Stimulated activated CD8-positive, alpha-beta memory T cell treated with anti-CD3 and anti-CD28 coated beads, Interleukin-7, amount 100 ng/mL, for 48 hours (primary cell): ENCODE data around the gene AMELY.
"Not testable (repeated sequence)": the region's sequence is repeated elsewhere in the genome, so short reads cannot be mapped to it uniquely, and the experiment has no call there.

Source experiments
- DNase-seq, 2 donors: peaks; one replicate each; pipeline ENCODE4 v3.0.0-alpha.2; 2020; ENCODE audit warnings: low read depth in 1 of 2; ENCODE audit errors: extremely low read depth in 1 of 2

Gene AMELY

GRCh38 chrY:6911253-6911881 is at the start of gene AMELY:
AMELY (minus strand) TSS chrY:6911752; CDS start chrY:6872608, 39,144 bp downstream.
- DNase-seq, result no peak

DNA sequence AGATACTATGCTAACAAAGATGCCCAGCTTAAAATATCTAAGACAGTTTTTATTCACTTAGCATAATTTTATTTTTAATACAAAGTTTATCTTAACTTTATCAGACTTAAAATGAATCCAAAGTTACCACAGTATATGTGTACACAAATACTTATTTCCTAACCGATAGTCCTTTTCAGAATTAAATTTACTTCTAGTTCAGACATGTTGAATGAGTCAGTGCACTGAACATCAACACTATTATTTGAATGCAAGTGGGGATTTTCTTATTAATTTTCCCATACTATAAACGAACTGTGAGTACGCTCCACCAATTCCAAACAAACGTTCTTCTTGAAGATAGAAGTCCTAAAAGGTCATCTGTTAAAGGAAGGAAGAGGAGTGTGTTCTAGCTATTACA is 38.4 kb upstream of the AMELY start:
- DNase-seq, result no peak

DNA sequence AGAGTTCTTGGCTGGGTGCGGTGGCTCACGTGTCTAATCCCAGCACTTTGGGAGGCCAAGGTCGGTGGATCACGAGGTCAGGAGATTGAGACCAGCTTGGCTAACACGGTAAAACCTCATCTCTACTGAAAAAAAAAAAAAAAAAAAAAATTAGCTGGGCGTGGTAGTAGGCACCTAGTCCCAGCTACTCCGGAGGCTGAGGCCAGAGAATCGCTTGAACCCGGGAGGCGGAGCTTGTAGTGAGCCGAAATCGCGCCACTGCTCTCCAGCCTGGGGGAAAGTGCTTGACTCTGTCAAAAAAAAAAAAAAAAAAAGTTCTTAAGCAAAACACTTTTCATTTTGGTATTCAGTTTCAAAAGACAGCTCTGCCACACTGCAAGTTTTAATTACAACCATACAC is 36.8 kb upstream of the AMELY start:
- DNase-seq, result no peak

DNA sequence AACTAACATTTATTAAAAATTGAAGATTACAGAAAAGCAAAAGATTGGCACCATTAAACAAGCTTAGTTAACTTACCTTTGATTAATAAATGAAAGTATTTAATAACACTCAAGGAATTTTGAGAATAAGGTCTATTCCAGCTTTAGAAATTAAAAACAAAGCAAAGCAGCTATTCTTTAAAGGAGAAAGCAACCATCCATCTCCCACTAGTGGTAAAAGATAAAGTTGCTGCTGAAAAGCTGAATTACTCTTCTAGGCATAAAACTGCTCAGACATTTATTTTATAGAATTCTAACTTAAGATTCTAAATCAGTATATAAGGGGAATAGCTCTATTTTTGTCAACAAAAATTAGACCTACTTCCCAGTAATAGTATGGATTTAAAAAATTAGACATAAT is 36.1 kb upstream of the AMELY start:
- no peak for DNase-seq

DNA sequence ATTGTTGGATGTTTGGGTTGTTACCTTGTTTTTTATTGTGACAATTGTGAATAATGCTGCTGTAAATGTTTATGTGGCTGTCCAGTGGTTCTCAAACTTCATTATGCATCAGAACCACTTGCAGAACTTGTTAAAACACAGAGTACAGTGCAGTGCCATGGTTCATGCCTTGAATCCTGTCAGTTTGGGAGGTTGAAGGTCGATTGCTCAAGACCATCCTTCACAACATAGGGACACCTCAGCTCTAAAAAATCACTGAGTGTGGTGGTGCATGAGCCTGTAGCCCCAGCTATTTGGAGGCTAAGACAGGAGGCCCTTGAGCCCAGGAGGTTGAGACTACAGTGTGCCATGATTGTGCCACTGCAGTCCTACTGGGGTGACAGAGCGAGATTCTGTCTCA is 23.9 kb upstream of the AMELY start:
- DNase-seq, result no peak

DNA sequence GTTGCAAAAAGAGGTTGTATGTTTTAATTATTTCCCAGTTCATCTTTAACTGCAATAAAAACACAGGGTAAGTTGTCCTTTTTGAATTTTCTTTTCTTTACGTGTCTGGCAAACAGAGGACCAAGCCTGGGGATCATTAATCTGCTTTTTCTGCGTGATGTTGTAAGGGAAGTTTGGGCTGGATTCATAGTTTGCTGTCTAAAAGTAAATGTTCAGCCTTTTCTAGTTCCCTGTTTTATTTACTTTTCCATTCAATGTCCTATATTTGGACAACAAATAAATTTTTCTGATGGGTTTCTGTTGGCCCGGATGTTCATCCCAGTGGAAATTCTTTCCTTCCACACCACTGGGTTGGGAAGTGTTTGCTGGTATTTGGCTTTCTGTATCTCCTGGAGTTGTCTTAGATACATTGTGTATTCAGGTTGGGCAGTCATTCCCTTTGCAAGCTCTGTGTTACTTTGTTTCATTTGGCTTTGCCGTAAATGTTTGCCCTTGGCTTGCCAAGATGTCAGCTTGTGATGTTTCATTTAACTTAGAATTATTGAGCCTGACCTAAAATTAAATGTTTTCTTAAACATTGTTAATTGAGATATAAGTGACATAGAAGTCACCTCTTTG is 20.3 kb upstream of the AMELY start:
- DNase-seq, result no peak

DNA sequence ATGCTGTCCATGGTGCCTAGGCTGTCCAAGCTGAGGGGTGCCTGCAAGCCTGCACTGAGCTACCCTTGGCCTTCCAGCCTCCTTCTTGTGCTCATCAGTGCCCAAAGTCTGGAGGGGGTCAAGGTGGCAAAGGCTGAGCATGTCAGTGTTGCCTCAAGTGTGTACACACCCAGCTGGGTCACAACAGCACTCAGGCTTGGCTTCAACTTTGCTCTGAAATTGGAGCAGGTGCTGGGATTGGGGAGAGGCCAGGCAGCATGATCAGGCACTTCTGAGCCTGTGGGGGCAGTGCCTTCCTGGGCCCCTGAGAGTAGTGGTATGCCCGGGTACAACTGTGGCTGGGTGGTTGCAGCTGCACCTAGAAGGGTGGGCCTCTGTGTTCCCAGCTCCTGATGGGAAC is 17.7 kb upstream of the AMELY start:
- no peak for DNase-seq

- DNase-seq, result no peak
These were observed 16.7 kb upstream of the AMELY start for GRCh38 chrY:6928265-6928664.

DNA sequence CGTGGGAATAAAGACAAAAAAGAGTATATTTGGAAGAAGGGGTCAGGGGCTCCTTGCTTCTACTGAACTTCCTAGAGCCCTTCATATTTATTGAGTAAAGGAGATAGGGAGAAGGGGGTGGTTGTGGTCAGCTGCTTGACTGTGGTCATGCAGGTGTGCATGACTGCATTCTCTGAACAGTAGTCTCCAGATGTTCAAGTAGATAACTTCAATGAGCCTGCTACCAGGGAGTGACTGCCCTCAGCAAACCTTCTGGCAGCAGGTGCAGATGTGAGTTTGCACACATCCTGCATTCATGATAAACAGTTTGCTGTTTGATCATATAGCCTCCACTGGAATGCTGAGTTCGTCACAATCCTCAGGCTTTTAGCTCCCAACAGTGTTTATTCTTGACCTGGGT is 9.5 kb upstream of the AMELY start:
- DNase-seq, result no peak

GRCh38 chrY:6913362-6913761 is 1.8 kb upstream of the AMELY start:
- DNase-seq, result no peak

GRCh38 chrY:6910372-6911252 is 940 bp downstream of the AMELY start, which contains the start of gene TBL1Y:
TBL1Y (plus strand) TSS chrY:6910697; CDS start chrY:7025085, 114,388 bp downstream.
- DNase-seq, result no peak

GRCh38 chrY:6909856-6910255 is 1.7 kb downstream of the AMELY start:
- no peak for DNase-seq

- DNase-seq, result no peak
These were observed 2.4 kb downstream of the AMELY start for GRCh38 chrY:6909118-6909521.

- DNase-seq, result not testable (repeated sequence)
These were observed 3.5 kb downstream of the AMELY start for GRCh38 chrY:6908021-6908420.

DNA sequence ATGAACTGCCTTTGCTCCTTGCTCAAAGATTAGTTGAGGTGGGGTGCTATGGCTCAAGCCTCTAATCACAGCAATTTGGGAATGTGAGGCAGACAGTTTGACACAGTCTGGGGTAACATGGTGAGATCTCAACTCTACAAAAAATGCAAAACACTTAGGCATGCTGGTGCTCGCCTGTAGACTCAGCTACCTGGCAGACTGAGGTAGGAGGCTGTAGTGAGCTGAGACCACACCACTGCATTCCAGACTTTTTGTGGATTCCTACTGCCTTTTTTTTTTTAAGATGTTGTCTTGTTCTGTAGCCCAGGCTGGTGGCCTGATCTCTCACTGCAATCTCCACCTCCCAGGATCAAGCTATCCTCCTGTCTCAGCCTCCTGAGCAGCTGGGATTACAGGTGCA is 4.0 kb downstream of the AMELY start:
- no peak for DNase-seq

DNA sequence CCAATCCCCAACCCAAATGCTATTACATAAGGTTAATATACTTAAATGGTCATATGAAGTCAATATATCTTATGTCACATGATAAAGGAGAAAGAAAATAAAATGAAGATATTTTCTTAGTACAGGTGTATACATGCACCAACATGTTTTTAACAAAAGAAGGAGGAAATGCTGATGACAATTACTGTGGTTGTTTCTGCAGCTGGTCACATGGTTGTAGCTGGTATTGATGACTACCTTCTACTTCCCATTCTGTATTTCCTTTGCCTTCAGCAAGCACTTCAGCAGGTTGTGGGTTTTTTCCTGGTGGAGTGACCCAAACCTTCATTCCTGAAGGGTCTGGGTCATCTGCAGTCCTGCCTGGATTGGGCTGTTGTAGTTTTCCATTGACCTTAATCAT is 9.4 kb downstream of the AMELY start:
- DNase-seq, result not testable (repeated sequence)

- DNase-seq, result no peak
These were observed 16.3 kb downstream of the AMELY start for GRCh38 chrY:6895236-6895635.

DNA sequence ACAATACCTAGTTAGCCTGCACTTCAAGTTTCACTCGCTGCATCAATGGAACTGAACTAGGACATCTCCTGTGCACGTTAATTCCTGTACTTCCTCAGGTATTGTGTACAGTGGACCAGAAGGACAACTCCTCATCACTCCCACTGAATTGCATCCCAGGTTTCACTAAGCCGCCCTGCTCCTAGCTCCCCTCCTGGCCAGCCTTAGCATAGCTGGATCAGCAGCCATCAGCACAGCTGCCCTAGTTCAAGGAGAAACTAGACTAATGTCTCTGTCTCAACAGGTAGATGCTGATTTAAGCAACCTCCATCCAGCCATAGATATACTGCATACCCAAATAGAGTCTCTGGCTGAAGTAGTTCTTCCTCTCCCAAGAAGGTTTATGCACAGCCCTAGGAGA is 17.1 kb downstream of the AMELY start:
- DNase-seq, result no peak

DNA sequence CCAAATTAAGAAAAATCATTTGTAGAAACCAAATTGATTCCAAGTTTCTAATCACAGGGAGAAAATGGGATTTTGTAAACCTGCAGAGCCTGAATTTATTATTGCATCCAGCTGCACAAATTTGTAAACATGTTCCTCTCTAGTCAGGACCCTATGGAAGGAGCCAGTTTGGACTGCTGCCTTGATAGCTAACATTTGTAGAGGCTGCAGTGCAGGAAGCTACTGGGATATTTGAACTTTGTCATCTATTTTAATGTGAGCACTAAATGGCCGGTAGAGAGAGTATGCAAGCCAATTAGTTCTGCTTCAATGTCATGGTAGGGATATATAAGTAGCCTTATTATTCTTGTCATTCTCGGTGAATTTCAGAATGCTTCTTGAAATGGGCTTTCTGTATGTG is 62.2 kb downstream of the AMELY start:
- no peak for DNase-seq

DNA sequence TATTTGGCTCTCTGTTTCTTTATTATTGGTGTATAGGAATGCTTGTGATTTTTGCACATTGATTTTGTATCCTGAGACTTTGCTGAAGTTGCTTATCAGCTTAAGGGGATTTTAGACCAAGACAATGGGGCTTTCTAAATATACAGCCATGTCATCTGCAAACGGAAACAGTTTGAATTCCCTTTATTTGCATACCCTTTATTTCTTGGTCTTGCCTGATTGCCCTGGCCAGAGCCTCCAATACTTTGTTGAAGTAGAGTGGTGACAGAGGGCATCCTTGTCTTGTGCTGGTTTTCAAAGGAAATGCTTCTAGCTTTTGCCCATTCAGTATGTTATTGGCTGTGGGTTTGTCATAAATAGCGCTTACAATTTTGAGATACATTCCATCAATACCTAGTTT is 68.9 kb downstream of the AMELY start:
- DNase-seq, result not testable (repeated sequence)
